Coronary artery (tissue), 2 donors: ENCODE data around the gene MRPL9.

Experiments used
- DNase-seq: peaks from one replicate; pipeline ENCODE4 v3.0.0-alpha.2; 2017; ENCODE audit warnings: low spot score
- H3K27ac ChIP-seq, 2 donors: fragments of 200-600 bp; sonication (generic); one replicate each; pipeline ENCODE4 v1.5.1; 2016 to 2019
- H3K4me3 ChIP-seq: fragments of 200-600 bp; sonication (generic); 2 replicates; pipeline ENCODE4 v1.5.1; 2016; ENCODE audit warnings: mild to moderate bottlenecking, moderate library complexity
- CTCF ChIP-seq: fragments of 200-600 bp; sonication (generic); IDR thresholded peaks from one replicate; pipeline ENCODE4 v1.5.1; 2019; ENCODE audit warnings: antibody characterized with exemption

MRPL9 gene

GRCh38 chr1:151800830-151801229 lies 37.5 kb upstream of the MRPL9 start:
- DNase-seq = no peak
- no peak overlapping the region for H3K4me3 ChIP-seq
- TF ChIP-seq CTCF = no peak
- no peak overlapping the region for H3K27ac ChIP-seq

- H3K4me3 ChIP-seq = no peak overlapping the region
- no peak for TF ChIP-seq CTCF
- H3K27ac ChIP-seq = no peak overlapping the region
- DNase-seq = no peak
Measured at GRCh38 chr1:151799179-151800022, 36.1 kb upstream of the MRPL9 start.

- Histone ChIP-seq H3K4me3 (no peak overlapping the region), H3K27ac (no peak overlapping the region)
- peak; percentile 35 for DNase-seq
- TF ChIP-seq CTCF = no peak
Measured at GRCh38 chr1:151798571-151798970, 35.3 kb upstream of the MRPL9 start.

- DNase-seq = no peak
- peak overlapping the region; percentile 7 to 73 for H3K27ac ChIP-seq
- TF ChIP-seq CTCF = no peak
- H3K4me3 ChIP-seq = peak overlapping the region; percentile 79
Measured at GRCh38 chr1:151790940-151791651, 27.8 kb upstream of the MRPL9 start.

- DNase-seq = peak; percentile 99
- Histone ChIP-seq H3K27ac (peak within 1 kb of the TSS; percentile 43 to 73), H3K4me3 (peak within 1 kb of the TSS; percentile 79)
- TF ChIP-seq CTCF = no peak
Measured at GRCh38 chr1:151790071-151790939, 27.0 kb upstream of the MRPL9 start, which contains the start of gene TDRKH. Gene TDRKH, minus strand, starts transcription at chr1:151790500. Its CDS starts 7,478 bp downstream, at chr1:151783022.

DNA sequence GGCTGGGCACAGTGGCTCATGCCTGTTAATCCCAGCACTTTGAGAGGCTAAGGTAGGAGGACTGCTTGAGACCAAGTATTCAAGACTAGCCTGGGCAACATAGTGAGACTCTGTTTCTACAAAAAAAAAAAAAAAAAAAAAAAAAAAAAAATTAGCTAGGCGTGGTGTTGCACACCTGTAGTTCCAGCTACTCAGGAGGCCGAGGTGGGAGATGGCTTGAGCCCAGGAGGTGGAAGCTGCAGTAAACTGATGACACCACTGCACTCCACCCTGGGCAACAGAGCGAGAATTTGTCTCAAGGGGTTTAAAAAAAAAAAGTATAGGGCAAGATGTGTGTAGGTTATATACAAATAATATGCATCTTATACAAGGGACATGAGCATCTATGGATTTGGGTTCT lies 24.4 kb upstream of the MRPL9 start:
- Histone ChIP-seq H3K27ac (no peak overlapping the region), H3K4me3 (no peak overlapping the region)
- no peak for DNase-seq
- no peak for TF ChIP-seq CTCF
